ENCODE measurements around the gene DPY19L2. TPM values are rescaled to one million over a fixed set of nuclear protein-coding genes. Genes with fewer than 3 reads are reported as not detected.
A peak's percentile ranks its signal among the peaks of the same experiment; 100 is the strongest.
"Not testable (repeated sequence)": the region's sequence is repeated elsewhere in the genome, so short reads cannot be mapped to it uniquely, and the experiment has no call there.

DPY19L2 gene
- total RNA-seq, 2 experiments from 2014 or later, result 0.91 to 1.1 TPM

- H3K27ac Mint-ChIP-seq; CTCF ChIA-PET; DNase-seq; H3K36me3 Mint-ChIP-seq (ENCODE audit: low read depth); intact Hi-C loops (cut with micrococcal nuclease); H3K27me3 Mint-ChIP-seq (ENCODE audit: low read depth); H3K9me3 Mint-ChIP-seq; H3K4me1 Mint-ChIP-seq (ENCODE audit: low read depth); H3K4me3 Mint-ChIP-seq: not testable (repeated sequence)
These were observed 20.8 kb upstream of the DPY19L2 start for GRCh38 chr12:63689141-63689540.

GRCh38 chr12:63686623-63687022 lies 18.3 kb upstream of the DPY19L2 start:
- H3K4me1 Mint-ChIP-seq (ENCODE audit: low read depth); H3K9me3 Mint-ChIP-seq; H3K4me3 Mint-ChIP-seq; H3K27ac Mint-ChIP-seq; H3K36me3 Mint-ChIP-seq (ENCODE audit: low read depth); DNase-seq; intact Hi-C loops (cut with micrococcal nuclease); H3K27me3 Mint-ChIP-seq (ENCODE audit: low read depth); CTCF ChIA-PET: not testable (repeated sequence)

GRCh38 chr12:63685789-63686188 lies 17.5 kb upstream of the DPY19L2 start:
- intact Hi-C loops (cut with micrococcal nuclease); H3K36me3 Mint-ChIP-seq (ENCODE audit: low read depth); H3K27ac Mint-ChIP-seq: not testable (repeated sequence)

GRCh38 chr12:63682617-63683016 lies 14.3 kb upstream of the DPY19L2 start:
- H3K4me3 Mint-ChIP-seq; H3K4me1 Mint-ChIP-seq (ENCODE audit: low read depth); H3K27me3 Mint-ChIP-seq (ENCODE audit: low read depth); H3K36me3 Mint-ChIP-seq (ENCODE audit: low read depth); intact Hi-C loops (cut with micrococcal nuclease); CTCF ChIA-PET; H3K27ac Mint-ChIP-seq; H3K9me3 Mint-ChIP-seq; DNase-seq: not testable (repeated sequence)

More at GRCh38 chr12:63685789-63686188, 17.5 kb upstream of the DPY19L2 start:
- H3K4me1 Mint-ChIP-seq (ENCODE audit: low read depth); H3K4me3 Mint-ChIP-seq; H3K27me3 Mint-ChIP-seq (ENCODE audit: low read depth); H3K9me3 Mint-ChIP-seq; CTCF ChIA-PET; DNase-seq: not testable (repeated sequence)

- CTCF ChIA-PET; H3K36me3 Mint-ChIP-seq (ENCODE audit: low read depth); intact Hi-C loops (cut with micrococcal nuclease): not testable (repeated sequence)
These were observed 12.5 kb upstream of the DPY19L2 start for GRCh38 chr12:63680758-63681157.

GRCh38 chr12:63672550-63672949 lies 4.3 kb upstream of the DPY19L2 start:
- H3K36me3 Mint-ChIP-seq (ENCODE audit: low read depth); CTCF ChIA-PET; H3K4me3 Mint-ChIP-seq; H3K27ac Mint-ChIP-seq; H3K9me3 Mint-ChIP-seq; DNase-seq; H3K4me1 Mint-ChIP-seq (ENCODE audit: low read depth): not testable (repeated sequence)
- H3K27me3 Mint-ChIP-seq (ENCODE audit: low read depth), result peaks cover 25% of the 10 kb centered on the region
- intact Hi-C loops (cut with micrococcal nuclease), result loop anchor here (1.0 kb wide), 1 partner anchor 129 kb away; no protein-coding TSS in a partner anchor

More at GRCh38 chr12:63680758-63681157, 12.5 kb upstream of the DPY19L2 start:
- not testable (repeated sequence) for H3K27ac Mint-ChIP-seq; H3K9me3 Mint-ChIP-seq; DNase-seq; H3K27me3 Mint-ChIP-seq (ENCODE audit: low read depth); H3K4me3 Mint-ChIP-seq; H3K4me1 Mint-ChIP-seq (ENCODE audit: low read depth)

GRCh38 chr12:63669936-63670335 lies 1.6 kb upstream of the DPY19L2 start:
- not testable (repeated sequence) for H3K36me3 Mint-ChIP-seq (ENCODE audit: low read depth); H3K9me3 Mint-ChIP-seq; H3K27ac Mint-ChIP-seq; DNase-seq
- intact Hi-C loops (cut with micrococcal nuclease), result loop anchor here (2.0 to 5.0 kb wide), 6 partner anchors 97 to 732 kb away; partner anchors contain the start of genes SRGAP1 and XPOT
- Mint-ChIP-seq H3K27me3 (ENCODE audit: low read depth) (peaks cover 29% of the 10 kb centered on the region), H3K4me1 (ENCODE audit: low read depth) (peaks cover 10% of the 10 kb centered on the region), H3K4me3 (peak overlapping the region; percentile 79)
- CTCF ChIA-PET, result interaction anchor here (0.7 kb wide), 1 partner anchor 689 kb away, joined by 3 read pairs; no protein-coding TSS in a partner anchor

GRCh38 chr12:63669427-63669826 lies 1.1 kb upstream of the DPY19L2 start:
- H3K27ac Mint-ChIP-seq; DNase-seq; H3K9me3 Mint-ChIP-seq; H3K36me3 Mint-ChIP-seq (ENCODE audit: low read depth): not testable (repeated sequence)
- H3K27me3 Mint-ChIP-seq (ENCODE audit: low read depth), result peaks cover 29% of the 10 kb centered on the region
- CTCF ChIA-PET, result interaction anchor here (1.3 kb wide), 1 partner anchor 96 kb away, joined by 3 read pairs; no protein-coding TSS in a partner anchor
- peaks cover 10% of the 10 kb centered on the region for H3K4me1 Mint-ChIP-seq (ENCODE audit: low read depth)
- intact Hi-C loops (cut with micrococcal nuclease), result loop anchor here (2.0 to 5.0 kb wide), 6 partner anchors 97 to 733 kb away; partner anchors contain the start of genes SRGAP1 and XPOT
- H3K4me3 Mint-ChIP-seq, result peak overlapping the region; percentile 79

GRCh38 chr12:63668800-63669365 lies 590 bp upstream of the DPY19L2 start:
- Mint-ChIP-seq H3K4me3 (peak overlapping the region; percentile 79), H3K27ac (peak overlapping the region; percentile 36), H3K27me3 (ENCODE audit: low read depth) (peaks cover 29% of the 10 kb centered on the region), H3K4me1 (ENCODE audit: low read depth) (peaks cover 10% of the 10 kb centered on the region)
- not testable (repeated sequence) for H3K36me3 Mint-ChIP-seq (ENCODE audit: low read depth); H3K9me3 Mint-ChIP-seq
- CTCF ChIA-PET, result interaction anchor here (0.9 to 1.3 kb wide), 2 partner anchors 97 to 117 kb away, joined by 3 read pairs; no protein-coding TSS in a partner anchor
- peak; percentile 4 for DNase-seq
- intact Hi-C loops (cut with micrococcal nuclease), result loop anchor here (1.0 to 5.0 kb wide), 7 partner anchors 98 to 733 kb away; partner anchors contain the start of genes RXYLT1, SRGAP1 and XPOT

GRCh38 chr12:63663005-63663404 lies 5.3 kb downstream of the DPY19L2 start:
- H3K9me3 Mint-ChIP-seq; intact Hi-C loops (cut with micrococcal nuclease); H3K27ac Mint-ChIP-seq; H3K4me1 Mint-ChIP-seq (ENCODE audit: low read depth); H3K36me3 Mint-ChIP-seq (ENCODE audit: low read depth); CTCF ChIA-PET; H3K4me3 Mint-ChIP-seq; DNase-seq: not testable (repeated sequence)
- H3K27me3 Mint-ChIP-seq (ENCODE audit: low read depth), result peaks cover 10% of the 10 kb centered on the region

GRCh38 chr12:63658501-63658900 lies 9.8 kb downstream of the DPY19L2 start:
- H3K36me3 Mint-ChIP-seq (ENCODE audit: low read depth); H3K27ac Mint-ChIP-seq; CTCF ChIA-PET; intact Hi-C loops (cut with micrococcal nuclease); H3K27me3 Mint-ChIP-seq (ENCODE audit: low read depth); H3K9me3 Mint-ChIP-seq; H3K4me1 Mint-ChIP-seq (ENCODE audit: low read depth); H3K4me3 Mint-ChIP-seq; DNase-seq: not testable (repeated sequence)

GRCh38 chr12:63656407-63656806 lies 11.9 kb downstream of the DPY19L2 start:
- H3K4me1 Mint-ChIP-seq (ENCODE audit: low read depth); H3K27ac Mint-ChIP-seq; intact Hi-C loops (cut with micrococcal nuclease); H3K9me3 Mint-ChIP-seq; H3K36me3 Mint-ChIP-seq (ENCODE audit: low read depth); CTCF ChIA-PET; H3K4me3 Mint-ChIP-seq; DNase-seq; H3K27me3 Mint-ChIP-seq (ENCODE audit: low read depth): not testable (repeated sequence)

- H3K4me3 Mint-ChIP-seq; intact Hi-C loops (cut with micrococcal nuclease); H3K4me1 Mint-ChIP-seq (ENCODE audit: low read depth); CTCF ChIA-PET; H3K36me3 Mint-ChIP-seq (ENCODE audit: low read depth); H3K9me3 Mint-ChIP-seq; DNase-seq; H3K27ac Mint-ChIP-seq; H3K27me3 Mint-ChIP-seq (ENCODE audit: low read depth): not testable (repeated sequence)
These were observed 12.6 kb downstream of the DPY19L2 start for GRCh38 chr12:63655543-63656257.

Measured in activated naive CD4-positive, alpha-beta T cell treated with anti-CD3 and anti-CD28 coated beads for 36 hours (primary cell).